ENCODE data around the gene PRCC.

PRCC gene

GRCh38 chr1:156841295-156841855 is 74.0 kb downstream of the PRCC start:
- no peak for DNase-seq (ENCODE audit: low read depth in 3 of 3)

- no peak for DNase-seq (ENCODE audit: low read depth in 3 of 3)
These were observed 75.4 kb downstream of the PRCC start for GRCh38 chr1:156842618-156843300.

GRCh38 chr1:156844102-156844501 is 76.8 kb downstream of the PRCC start:
- DNase-seq (ENCODE audit: low read depth in 3 of 3) = no peak

GRCh38 chr1:156844638-156845037 is 77.3 kb downstream of the PRCC start:
- no peak for DNase-seq (ENCODE audit: low read depth in 3 of 3)

GRCh38 chr1:156845055-156845952 is 78.0 kb downstream of the PRCC start:
- peak in 1 of 3 experiments; percentile 23 for DNase-seq (ENCODE audit: low read depth in 3 of 3)

- DNase-seq (ENCODE audit: low read depth in 3 of 3) = no peak
These were observed 78.7 kb downstream of the PRCC start for GRCh38 chr1:156845953-156846545.

- DNase-seq (ENCODE audit: low read depth in 3 of 3) = no peak
These were observed 79.3 kb downstream of the PRCC start for GRCh38 chr1:156846643-156847042.

- no peak for DNase-seq (ENCODE audit: low read depth in 3 of 3)
These were observed 80.5 kb downstream of the PRCC start for GRCh38 chr1:156847591-156848460.

- DNase-seq (ENCODE audit: low read depth in 3 of 3) = peak; percentile 22 to 77 (median 35)
These were observed 81.3 kb downstream of the PRCC start for GRCh38 chr1:156848461-156849150.

GRCh38 chr1:156849151-156849496 is 81.8 kb downstream of the PRCC start:
- DNase-seq (ENCODE audit: low read depth in 3 of 3) = no peak

Measured in stimulated activated CD4-positive, alpha-beta T cell treated with anti-CD3 and anti-CD28 coated beads, TNF-alpha, amount 100 ng/mL, for 24 hours (primary cell).